ENCODE data around the gene NPLOC4.
"Not testable (repeated sequence)": the region's sequence is repeated elsewhere in the genome, so short reads cannot be mapped to it uniquely, and the experiment has no call there.

Gene NPLOC4

DNA sequence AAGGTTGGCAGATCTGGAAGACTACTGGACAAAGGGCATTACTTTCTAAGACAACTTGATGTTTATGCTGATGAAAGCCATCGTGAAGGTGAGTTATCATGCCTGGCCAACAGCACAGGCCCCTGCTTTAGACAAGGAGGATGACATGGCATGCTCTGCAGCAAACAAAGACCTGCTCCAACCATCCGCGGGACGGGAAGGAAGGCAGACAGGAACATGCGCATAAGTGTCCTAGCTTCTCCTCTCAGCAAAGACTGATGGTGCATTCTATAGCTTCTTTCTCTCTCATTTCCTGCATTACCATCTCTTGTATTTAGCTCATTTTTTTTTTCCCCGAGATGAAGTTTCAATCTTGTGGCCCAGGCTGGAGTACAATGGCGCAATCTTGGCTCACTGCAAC is 5.4 kb downstream of the NPLOC4 start:
- DNase-seq (ENCODE audit: low spot score): no peak

DNA sequence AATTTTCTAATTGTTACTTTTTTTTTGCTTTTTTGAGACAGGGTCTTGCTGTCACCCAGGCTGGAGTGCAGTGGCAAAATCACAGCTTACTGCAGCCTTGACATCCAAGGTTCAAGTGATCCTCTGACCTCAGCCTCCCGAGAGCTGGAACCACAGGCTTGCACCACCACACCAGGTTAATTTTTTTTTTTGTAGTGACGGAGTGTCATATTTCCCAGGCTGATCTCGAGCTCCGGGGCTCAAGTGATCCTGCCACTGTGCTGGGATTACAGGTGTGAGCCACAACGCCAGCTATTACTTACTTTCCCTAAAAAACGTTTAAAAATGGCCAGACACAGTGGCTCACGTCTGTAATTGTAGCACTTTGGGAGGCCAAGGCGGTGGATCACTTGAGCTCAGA is 6.6 kb downstream of the NPLOC4 start:
- no peak for DNase-seq (ENCODE audit: low spot score)

DNA sequence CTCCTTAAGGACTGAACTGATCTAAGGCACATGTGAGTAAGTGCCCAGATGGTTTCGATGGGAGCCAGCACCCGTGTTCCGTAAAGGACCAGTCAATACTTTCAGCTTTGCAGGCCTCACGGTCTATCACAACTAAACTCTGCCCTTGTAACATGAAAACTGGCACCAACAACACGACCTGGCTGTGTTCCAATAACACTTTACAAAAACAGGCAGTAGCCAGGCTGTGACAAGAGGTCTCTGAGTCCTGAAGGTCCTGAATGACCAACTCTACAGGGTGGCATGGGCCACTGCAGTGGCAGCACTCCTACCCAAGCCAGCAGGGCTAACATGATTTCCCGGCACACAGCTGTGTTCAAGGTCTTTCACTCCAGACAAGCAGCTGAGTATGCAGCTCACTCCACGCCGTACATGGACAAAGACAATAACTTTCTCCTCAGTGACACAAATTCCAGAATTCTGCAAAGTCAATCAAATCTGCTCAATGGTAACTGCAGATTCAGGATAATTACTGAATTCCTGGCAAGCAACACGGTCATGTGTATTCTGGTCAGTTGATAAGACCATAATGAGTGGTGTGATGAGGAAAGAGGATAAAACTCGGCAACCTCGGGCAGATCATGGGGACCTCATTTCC is 15.3 kb downstream of the NPLOC4 start:
- no peak for DNase-seq (ENCODE audit: low spot score)

- DNase-seq (ENCODE audit: low spot score): not testable (repeated sequence)
Observed at GRCh38 chr17:81618307-81618706, 18.6 kb downstream of the NPLOC4 start.

DNA sequence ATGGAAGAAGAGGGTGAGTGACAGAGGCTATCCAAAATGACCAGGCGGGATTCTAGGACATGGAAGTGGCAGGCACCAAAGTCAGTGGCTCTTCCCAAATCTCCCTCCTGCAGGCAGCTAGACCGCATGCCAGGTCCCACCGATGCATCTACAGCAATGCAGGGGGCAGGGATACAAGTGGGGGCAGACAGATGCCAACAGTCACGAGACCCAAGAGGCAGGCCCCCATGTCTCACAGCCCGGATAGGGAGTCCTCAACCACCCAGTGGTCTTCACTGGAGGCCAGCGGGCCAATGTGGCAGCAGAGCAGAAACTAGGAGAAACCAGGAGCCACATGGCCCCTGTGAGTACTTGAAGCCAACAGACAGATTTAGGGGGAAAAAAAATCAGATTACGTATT is 20.0 kb downstream of the NPLOC4 start:
- DNase-seq (ENCODE audit: low spot score): no peak

DNA sequence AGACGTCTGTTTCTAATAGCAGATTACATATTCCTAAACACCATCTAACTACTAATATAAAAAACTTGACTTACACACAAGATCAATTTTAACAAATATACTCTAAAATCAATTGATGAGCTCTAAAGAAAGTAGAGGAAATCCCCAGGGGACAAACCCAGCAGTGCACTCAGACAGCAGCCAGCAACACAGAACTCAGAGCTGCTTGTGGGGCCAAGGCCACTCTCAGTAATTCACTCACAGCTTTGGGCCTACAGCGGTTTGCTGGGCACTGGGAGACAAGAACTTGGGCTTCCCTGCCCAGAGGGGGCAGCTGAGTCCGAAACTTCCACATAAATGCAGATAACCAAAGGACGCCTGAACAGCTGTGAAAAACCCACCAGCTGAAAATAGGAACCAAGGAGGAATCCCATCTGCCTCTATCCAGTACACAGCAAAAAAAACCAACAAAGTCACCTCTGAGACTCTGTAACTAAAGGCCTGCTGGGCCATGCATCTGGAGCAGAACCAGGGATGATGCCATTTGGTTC is 21.4 kb downstream of the NPLOC4 start:
- DNase-seq (ENCODE audit: low spot score): no peak

DNA sequence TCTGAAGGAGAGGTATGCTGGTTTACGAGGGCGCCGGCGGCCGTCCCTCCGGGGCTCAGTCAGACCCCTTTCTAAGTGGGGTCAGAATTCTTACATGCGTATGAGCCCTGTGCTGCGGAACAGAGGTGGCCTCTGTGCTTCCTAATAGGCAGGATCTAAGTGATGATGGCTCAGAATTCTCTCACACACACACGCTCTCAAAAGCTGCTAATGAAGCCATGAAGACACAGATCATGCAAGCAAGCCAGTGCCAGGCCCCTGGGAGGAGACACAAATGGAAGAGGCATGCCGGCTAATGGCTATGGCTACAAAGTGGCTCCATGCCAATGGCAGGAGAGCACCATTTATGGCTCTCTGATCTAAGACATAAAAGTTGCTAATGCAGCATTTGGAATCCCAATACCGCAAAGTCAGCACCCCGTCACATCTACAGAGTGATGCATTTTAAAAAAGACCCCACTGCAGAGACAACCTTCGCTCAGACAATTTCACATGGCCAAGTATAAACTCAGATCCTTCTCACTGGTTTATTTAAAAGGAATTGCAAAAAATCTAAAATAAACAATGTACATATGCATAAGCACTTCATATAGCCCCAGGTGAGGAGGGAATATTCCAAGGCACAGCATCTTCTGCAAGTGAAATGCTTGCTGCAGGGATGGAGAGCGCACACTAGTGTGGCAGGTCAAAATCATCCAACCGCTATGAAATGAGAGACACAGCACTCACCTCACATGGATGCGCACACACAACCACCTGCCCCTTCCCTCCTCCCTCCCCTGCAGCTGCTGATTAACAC is 24.5 kb downstream of the NPLOC4 start:
- no peak for DNase-seq (ENCODE audit: low spot score)

DNA sequence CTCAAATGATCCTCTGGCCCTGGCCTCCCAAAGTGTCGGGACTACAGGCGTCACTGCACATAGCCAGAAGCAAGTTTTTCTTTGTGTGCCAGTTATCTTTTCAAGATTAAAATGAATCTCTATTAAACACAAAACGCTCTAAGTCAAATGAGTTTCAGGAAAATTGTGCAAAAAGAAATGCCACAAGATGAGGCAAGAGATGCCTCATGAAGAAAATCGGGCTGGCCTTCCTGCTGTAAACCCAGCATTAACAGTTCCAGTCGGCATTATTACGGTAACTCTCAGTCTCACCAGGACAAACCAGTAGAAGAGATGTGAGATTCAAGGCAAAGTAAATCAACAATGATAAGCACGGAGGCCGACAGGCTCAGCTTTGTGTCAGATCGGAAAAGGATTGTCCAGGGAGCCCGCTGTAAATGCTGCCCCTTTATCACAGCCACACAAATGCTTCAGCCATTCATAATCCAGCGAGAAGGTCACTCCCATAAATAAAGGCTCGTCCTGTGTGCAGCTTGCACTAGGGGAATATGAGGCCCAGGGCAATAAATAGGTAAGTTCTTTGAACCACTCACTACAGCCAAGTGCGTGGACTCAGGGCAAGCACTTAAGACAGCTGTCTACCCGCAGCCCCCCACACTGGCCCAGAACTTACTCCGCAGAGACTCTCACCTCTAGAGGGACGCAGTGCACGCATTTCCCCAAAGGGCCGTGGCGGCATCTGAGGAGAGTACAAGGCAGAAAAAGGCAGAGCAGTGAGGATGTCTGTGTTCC is 27.2 kb downstream of the NPLOC4 start:
- no peak for DNase-seq (ENCODE audit: low spot score)

DNA sequence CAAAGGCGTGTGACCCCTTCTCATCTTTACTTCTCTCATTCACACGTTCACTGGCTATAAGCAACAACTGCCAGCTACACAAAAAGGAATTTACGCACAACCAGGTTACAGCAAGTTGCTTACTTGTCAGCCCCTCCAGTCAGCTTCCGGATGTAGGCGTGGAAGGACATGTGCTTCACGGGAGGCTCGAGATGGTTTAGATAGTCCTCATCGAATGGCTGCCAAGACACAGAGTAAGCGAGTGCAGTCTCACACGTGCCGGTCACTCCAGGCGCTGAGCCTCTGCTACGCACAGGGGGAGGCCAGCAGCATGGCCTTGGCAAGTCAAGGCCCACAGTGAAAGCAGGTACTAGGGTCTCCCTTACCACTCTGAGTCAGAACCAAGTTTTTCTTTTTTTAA is 28.3 kb downstream of the NPLOC4 start:
- DNase-seq (ENCODE audit: low spot score): no peak

DNA sequence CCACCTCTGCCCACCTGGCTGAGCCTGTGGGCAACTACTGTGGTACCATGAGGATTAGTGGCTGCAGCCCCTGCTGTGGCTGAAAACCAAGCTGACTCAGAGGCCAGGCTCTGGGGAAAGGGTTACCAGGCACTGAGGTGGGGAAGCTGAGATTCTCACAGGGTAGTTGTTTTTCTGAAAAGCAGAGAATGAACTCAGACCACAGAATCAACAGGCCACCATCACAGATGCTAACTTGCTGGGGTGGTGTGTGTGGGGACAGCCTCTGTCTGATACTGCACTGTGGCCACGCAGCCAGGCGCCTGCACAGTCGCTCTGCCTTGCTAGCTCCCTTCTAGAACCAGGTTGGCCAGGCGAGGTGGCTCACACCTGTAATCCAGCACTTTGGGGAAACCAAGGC is 28.8 kb downstream of the NPLOC4 start:
- peak; percentile 10 for DNase-seq (ENCODE audit: low spot score)

GRCh38 chr17:81607431-81607830 is 29.5 kb downstream of the NPLOC4 start:
- no peak for DNase-seq (ENCODE audit: low spot score)

DNA sequence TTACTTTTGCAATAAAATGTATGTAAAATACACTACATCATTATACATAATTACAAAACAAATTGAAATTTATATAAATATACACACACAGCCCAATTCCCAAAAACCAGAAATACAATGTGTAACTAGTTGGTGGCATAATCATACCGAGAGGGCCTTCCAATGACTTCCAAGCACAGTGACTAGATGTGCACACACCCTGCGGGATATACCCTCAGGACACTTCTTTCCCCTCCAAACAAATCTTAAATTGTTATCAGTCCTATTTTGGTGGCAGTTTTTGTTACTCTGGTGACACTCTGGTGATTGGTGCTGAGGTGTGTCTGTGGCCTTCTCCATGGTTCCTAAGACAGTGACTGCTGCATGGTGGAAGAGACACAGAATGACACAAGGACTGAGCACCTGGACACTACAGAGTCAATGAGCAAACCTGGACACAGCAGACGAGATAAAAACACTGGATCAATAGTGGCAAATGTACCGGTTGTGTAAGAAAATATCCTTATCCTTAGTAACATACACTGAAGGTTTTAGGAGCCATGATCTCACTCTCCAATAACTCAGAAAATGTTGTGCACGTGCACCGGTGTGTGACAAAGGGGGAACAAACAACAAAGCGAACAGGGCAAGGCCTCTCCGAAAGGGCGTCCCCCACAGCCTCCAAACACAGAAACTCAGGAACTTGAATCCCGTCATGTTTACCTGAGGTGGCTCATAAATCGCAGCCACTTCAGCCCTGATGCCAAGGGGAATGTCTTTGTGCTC is 32.9 kb downstream of the NPLOC4 start:
- DNase-seq (ENCODE audit: low spot score): no peak

DNA sequence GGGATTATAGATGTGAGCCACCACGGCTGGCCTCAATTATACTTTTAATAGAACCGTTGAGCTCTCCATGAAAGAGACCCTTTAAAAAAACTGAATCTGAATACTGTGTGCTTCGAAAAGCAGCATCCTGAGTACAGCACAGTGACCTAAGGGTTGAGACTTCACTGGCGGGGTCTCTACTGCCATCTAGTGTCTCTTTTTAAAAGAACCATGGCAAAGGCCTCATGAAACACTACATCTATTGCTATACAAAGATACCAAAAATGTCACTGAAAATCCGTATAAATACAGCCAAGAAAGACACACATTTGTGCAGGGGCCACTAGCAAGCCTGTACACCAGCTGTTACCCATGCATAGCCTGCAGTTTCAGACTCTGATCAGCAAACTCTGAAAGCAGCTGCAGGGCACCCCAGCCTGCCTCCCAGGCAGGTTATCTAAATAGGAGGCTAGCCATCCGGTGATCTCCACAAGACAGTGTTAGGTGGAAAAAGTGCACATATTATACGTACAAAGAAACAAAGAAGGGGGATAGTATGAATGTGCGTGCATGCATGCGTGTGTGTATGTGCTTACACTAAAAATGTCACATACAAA is 35.3 kb downstream of the NPLOC4 start:
- DNase-seq (ENCODE audit: low spot score): peak; percentile 68

DNA sequence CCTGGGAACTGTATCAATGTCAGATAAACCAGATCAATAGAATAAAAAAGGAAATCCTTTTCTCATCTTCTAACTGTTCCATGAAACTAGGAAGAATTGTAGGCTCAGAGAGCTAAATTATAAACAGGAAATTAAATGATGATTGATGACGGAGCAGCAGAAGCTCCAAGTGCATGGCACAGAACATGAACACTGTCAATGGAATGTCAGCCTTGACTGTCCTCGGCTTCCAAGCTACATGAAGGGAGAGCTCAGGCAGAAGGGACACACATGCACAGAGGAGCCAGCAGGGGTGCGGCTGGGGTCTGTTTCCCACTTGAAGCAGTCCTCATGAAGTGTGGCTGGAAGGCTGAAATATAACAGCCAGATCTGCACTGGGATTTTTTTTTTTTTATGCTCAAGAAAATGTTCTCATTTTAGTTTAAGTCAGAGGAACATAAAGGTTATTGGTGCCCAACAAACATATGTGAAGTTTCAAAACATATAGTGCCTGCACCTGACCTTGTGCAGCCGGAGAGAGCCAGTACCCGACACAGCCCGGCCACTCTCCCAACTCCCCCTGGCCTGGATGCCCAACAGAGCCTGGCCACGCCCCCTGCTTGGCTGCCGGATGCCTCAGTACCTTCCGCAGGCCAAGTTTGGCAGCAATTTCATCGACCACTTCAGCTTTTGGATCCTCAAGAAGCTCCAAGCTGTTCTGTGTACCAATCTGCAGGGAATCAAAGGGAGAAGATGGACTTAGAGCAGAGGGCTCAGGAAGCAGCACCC is 37.0 kb downstream of the NPLOC4 start:
- no peak for DNase-seq (ENCODE audit: low spot score)

GRCh38 chr17:81593105-81593871 is 43.6 kb downstream of the NPLOC4 start:
- DNase-seq (ENCODE audit: low spot score): no peak

DNA sequence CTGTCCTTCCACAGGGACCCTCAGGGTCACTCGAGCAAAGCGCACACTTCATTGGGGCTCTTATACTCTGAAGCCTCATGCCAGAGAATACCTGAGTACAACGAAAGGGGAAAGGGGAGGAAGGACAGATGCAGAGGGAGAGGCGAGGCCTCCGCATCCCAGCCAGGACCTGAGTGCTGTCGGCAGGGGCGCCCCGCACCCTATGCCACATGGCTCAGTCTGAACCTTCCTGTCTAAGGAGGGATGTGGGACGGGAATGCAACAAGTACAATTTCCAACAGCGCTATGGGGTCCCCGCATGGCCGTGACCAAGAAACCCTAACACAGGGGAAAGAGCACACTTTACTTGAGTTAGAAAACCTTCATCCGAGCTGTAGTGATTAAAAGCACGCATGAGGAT is 44.9 kb downstream of the NPLOC4 start:
- DNase-seq (ENCODE audit: low spot score): no peak

DNA sequence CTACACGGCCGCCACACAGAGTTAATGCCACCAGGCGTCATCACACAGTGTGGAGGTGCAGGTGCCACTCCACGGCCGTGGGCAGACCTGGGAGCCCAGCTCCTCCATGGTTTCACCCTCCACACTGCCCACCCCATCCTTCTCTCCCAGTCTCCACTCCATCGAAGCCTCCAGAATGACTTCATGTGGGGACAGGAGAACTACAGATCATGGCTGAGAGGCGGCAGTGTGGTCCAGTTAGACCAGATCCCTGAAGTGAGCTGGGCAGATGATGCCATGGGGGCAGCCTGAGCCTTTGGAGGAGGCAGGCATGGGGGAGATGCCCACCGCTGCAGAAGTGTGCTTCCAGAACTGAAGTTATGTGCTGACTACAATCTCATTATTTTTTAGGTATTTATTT is 46.8 kb downstream of the NPLOC4 start:
- no peak for DNase-seq (ENCODE audit: low spot score)

DNA sequence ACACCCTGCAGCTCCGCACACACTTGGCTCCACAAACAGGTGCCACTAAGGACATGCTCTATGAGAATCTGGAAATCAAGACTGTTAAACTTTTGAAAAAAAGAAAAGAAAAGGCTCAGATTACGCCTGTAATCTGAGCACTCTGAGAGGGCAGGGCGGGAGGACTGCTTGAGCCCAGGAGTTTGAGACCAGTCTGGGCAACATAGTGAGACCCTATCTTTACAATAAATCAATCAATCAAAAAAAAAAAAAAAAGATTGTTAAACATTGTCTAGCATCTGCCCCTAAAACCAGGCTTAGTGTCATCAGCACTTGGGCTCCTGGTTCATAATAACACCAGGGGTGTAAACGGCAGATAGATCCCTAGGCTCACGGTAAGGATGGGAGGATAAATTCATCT is 47.3 kb downstream of the NPLOC4 start:
- DNase-seq (ENCODE audit: low spot score): no peak

GRCh38 chr17:81586096-81586495 is 50.8 kb downstream of the NPLOC4 start:
- no peak for DNase-seq (ENCODE audit: low spot score)

GRCh38 chr17:81584771-81585170 is 52.1 kb downstream of the NPLOC4 start:
- DNase-seq (ENCODE audit: low spot score): not testable (repeated sequence)

Measured in activated CD4-positive, alpha-beta T cell treated with anti-CD3 and anti-CD28 coated beads, Interleukin-2, Interleukin-4, amounts not matched to agents 100 ng/mL and 50 ng/mL, durations not matched to agents 16 hours and 8 hours (primary cell).